HG02763 (cell line): ENCODE results near the gene ENC1.
"Not testable (repeated sequence)": the region's sequence is repeated elsewhere in the genome, so short reads cannot be mapped to it uniquely, and the experiment has no call there.

ENCODE experiments used
- ATAC-seq: cut with Tn5 transposase; IDR thresholded peaks from one replicate; pipeline ENCODE4 v1.9.1; 2021; ENCODE audit warnings: mild to moderate bottlenecking, moderate library complexity; ENCODE audit not compliant: unreplicated experiment

ENC1 gene

DNA sequence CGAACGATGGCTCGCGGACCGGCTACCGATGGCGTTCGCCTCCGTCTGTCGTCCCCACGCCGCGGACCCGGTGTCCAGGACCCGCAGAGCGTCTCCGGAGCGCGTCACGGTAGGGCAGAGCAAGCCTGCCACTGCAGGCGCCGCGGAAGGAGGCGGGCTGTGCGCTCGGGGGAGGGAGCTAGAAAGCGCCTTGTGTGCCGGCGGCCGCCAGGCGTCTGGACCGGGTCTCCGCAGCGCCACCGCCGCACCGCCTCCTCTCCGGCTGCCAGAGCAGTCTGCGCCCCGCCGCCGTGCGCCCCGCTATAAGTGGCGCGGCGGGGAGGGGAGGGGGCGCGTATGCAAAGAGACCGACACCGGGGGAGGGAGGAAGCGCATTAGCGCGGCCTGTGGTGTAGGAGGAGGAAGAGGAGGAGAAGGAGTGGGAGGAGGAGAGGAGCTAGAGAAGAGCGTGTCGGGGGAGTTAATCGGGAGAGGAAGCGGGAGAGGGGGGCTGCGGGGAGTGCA is at the start of gene ENC1:
Gene ENC1, minus strand, starts transcription at position 279 of the 504 bp plus-strand sequence. CDS start 4,243 bp downstream, outside the sequence.
- peak; percentile 69 for ATAC-seq

GRCh38 chr5:74686962-74687751 is 46.6 kb upstream of the ENC1 start:
- ATAC-seq, result no peak

GRCh38 chr5:74685979-74686631 is 45.6 kb upstream of the ENC1 start:
- peak; percentile 39 for ATAC-seq

DNA sequence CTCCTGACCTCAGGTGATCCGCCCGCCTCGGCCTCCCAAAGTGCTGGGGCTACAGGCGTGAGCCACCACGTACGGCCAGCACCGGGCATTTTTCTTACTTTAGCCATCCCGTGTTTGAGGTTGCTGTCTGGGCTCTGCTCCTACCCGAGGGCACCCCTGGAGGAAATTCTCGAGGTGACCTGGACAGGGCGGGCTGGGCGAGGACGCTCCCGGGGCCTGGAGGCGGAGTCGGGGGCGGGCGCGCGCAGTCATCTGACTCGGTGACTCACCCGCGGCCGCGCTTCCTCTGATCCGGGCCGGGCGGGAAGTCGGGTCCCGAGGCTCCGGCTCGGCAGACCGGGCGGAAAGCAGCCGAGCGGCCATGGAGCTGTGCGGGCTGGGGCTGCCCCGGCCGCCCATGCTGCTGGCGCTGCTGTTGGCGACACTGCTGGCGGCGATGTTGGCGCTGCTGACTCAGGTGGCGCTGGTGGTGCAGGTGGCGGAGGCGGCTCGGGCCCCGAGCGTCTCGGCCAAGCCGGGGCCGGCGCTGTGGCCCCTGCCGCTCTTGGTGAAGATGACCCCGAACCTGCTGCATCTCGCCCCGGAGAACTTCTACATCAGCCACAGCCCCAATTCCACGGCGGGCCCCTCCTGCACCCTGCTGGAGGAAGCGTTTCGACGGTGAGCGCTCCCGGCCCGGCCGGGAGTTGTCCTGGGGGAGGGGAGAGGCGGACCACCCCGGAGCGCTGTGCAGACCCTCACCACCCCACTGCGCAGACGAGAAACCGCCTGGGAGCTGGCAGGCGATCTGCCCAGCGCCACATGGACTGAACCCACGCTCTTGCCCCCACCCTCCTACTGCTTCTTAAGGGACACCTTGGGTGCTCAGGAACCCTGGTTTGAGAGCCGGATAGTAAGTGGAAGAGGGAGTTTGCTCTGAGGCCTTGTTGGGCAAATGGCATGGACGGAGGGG is 44.6 kb upstream of the ENC1 start, which contains the start of gene HEXB:
Gene HEXB, plus strand, starts transcription at position 334 of the 952 bp plus-strand sequence. Its CDS starts 28 bp downstream, at position 362.
- peak; percentile 81 for ATAC-seq

DNA sequence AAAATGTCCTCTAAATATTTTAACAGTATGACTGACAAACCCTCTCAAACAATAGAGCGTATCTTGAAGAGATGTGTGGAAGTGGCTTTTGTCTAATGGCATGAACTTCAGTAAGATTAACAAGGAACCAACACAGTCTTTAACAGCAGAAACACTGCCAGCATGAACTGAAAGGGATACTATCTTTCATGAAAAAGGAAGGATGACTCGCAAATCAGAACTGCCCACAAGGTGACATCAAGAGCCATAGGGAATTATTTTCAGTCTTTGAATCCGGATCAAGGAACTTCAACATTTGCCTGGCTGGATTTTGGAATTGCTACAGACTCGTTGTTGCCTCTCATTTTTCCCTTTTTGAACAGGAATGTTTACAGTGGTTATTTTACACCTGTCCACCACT is 39.4 kb upstream of the ENC1 start:
- no peak for ATAC-seq

DNA sequence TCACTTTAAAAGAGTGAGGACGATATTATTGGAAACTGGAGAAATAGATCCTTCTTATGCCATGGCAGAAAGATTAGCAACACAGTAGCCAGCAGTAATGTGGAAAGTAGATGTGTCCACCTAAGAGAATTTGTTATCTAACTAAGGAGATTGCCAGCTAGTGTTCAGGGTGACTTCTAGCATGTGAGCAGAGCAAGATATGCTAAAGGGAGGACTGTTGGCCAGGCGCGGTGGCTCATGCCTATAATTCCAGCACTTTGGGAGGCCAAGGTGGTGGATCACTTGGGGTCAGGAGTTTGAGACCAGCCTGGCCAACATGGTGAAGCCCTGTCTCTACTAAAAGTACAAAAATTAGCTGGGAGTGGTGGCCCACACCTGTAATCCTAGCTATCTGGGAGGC is 38.8 kb upstream of the ENC1 start:
- ATAC-seq, result not testable (repeated sequence)

- ATAC-seq, result not testable (repeated sequence)
These were observed 37.6 kb upstream of the ENC1 start for GRCh38 chr5:74678123-74678522.

DNA sequence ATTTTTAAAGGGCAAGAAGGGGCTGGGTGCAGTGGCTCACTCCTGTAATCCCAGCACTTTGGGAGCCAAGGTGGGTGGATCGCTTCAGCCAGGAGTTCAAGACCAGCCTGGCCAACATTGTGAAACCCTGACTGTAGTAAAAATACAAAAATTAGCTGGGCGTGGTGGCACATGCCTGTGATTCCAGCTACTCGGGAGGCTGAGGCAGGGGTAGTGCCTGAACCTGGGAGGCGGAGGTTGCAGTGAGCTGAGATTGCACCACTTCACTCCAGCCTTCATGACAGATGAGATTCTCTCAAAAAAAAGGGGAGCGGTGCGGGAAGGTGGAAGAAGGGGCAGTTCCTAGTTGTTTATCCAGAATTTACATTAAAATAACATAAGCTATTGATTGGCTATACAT is 35.9 kb upstream of the ENC1 start:
- not testable (repeated sequence) for ATAC-seq

GRCh38 chr5:74673011-74673790 is 32.7 kb upstream of the ENC1 start:
- ATAC-seq, result no peak

DNA sequence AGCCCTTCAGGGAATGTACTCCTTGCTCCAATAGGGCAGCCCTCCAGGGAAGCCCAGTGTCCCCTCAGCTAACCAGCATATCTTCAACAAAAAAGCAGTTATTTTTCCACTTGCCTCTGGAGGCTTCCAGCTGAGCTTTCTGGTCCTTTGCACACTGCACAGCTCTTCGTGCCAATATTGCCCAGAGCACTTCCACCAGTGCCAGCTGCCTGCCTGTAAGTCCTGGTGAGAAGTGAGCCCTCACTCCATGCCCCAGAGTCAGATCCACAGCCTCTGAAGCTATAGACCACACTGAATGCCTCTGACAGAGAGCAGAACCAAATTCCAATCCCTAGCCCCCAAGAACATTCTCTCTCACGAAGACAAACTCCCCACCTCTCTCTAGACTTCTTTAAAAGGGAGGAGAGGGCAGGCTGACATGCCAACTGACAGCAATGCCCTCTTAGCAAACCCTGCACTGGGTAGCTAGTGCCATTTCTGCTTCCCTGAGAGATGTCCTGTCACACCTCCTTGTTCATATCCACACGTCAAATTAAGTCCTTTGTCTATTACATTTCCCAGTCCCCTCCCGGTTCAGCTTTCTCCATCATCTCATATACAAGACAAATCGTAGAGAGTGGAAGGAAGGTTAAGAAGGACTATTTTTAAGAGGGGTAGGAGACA is 31.8 kb upstream of the ENC1 start:
- ATAC-seq, result no peak

DNA sequence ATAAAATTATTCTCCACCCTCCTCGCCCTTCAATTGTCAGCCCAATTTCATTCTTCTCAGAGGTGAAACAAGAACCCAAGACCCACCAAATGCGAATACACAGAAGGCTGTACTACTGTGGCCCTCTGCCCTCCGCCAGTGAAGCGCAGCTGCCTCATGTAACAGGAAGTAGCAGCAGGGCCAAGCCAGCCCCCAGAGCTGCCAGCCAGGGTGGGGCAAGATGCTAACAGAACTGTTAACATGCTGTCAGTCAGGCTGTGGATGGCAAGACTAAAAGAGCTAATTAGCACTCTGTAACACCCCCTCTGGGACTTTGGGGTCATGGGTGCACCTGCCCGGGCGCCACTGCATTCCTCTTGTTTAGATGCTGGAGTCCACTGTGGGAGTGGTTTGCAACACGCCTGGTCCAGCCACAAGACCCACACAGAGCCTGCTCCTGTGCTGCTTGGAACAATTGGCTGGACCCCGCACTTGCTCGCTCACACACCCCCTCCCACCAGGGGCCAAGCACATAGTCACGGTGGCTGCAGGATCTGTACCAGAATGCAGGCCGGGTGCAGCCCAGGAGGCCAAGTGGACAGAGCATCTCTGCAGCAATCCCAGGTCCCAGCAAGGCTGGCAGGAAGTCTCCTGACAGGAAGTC is 30.0 kb upstream of the ENC1 start:
- no peak for ATAC-seq

- ATAC-seq, result no peak
These were observed 29.3 kb upstream of the ENC1 start for GRCh38 chr5:74669821-74670220.

DNA sequence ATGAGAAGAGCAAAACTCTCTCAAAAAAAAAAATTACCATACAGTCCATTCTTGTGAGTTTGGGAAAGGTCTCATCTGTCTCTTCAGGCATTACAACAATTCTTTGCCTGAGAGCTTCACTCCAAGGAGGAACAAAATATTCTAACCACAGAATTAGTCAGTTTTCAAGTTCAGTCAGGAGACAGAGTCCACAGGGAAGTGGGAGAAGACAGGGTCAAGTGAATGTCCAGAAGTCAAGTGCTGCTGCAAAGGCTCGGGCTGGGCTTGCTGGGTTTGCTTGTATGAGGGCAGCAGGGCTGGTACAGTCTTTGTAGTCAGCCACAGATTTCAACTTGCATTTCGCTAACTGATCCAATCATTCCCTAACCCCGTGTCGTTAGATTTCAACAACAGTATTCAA is 26.9 kb upstream of the ENC1 start:
- ATAC-seq, result no peak

DNA sequence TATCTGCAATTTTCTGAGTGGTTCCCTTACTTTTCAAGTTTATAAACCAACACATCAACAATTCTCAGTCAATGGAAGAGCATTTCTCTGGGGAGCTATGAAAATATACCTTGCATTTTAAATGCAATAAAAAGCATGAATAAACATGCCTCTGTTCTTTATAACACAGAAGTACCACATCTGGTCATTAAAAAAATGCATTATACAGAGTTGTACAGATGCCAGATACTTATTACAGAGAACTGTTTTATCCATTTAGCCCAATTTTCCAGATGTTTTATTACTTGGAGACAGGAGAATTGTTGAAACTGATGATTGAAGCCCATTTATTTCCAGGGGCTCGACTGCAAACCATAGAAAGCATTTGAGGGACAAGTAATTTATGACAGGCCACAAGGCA is 25.3 kb upstream of the ENC1 start:
- no peak for ATAC-seq

DNA sequence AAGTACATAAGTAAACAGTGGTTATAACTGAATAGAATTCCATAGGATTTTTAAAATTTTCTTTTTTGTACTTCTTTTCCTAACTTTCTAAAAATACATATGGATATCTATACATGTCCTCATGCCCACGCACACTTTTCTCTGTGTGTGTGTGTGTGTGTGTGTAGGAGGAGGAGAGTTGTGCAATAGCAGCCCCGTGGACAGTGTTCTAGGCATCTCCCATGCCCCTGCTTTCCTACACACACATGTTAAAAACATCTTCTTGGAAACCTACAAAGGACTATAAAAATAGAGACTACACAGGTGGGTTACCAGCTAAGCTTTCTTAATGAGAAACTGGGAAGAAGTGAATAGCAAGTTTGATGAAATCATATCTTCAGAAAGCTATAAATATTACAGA is 24.7 kb upstream of the ENC1 start:
- ATAC-seq, result no peak

- ATAC-seq, result no peak
These were observed 24.0 kb upstream of the ENC1 start for GRCh38 chr5:74664551-74664950.

GRCh38 chr5:74660873-74661272 is 20.3 kb upstream of the ENC1 start:
- ATAC-seq, result no peak

DNA sequence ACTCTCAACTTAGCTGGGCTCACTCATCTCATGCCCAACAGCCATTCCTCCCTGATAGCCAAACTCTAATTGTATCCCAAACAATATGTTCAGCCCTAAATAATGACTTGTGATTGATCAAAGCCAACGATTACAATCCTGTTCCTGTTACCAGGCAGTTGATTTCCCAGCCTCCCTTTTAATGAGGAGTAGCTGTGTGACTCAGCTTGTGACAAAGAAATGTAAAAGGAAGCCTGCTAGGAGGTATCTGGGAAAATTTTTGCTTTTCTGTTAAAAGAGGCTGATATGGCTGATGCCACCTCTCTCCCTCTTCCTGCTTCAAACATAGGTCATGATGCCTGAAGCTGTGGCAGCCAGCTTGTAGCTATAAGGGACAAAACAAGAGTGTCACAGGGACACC is 19.6 kb upstream of the ENC1 start:
- ATAC-seq, result no peak

- no peak for ATAC-seq
These were observed 18.6 kb upstream of the ENC1 start for GRCh38 chr5:74659172-74659571.
